Brain pericyte (primary cell): ENCODE data around the gene FCN1.

Experiments used
- DNase-seq: peaks from one replicate; pipeline ENCODE4 v3.0.0-alpha.2; 2012; ENCODE audit warnings: low read depth, low spot score

Gene FCN1

DNA sequence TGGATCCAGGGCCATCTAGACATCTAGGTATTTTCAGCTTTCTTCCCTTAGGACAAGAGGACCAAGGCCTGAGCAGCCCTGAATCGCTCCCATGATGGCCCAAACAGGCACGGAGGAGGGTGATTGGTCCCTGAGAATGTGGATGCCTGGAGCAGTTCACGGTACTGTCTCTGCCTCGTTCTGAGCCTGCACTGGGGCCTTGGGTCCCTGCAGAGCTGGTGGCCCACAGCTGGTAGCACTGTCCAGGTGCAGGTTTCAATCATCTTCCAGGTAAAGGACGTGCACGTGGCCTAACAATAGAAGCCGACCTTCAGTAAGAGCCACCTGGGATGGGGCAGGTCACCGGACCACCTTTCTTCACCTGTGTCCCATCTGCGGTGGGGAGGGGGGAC is 19.4 kb upstream of the FCN1 start:
- no peak for DNase-seq

DNA sequence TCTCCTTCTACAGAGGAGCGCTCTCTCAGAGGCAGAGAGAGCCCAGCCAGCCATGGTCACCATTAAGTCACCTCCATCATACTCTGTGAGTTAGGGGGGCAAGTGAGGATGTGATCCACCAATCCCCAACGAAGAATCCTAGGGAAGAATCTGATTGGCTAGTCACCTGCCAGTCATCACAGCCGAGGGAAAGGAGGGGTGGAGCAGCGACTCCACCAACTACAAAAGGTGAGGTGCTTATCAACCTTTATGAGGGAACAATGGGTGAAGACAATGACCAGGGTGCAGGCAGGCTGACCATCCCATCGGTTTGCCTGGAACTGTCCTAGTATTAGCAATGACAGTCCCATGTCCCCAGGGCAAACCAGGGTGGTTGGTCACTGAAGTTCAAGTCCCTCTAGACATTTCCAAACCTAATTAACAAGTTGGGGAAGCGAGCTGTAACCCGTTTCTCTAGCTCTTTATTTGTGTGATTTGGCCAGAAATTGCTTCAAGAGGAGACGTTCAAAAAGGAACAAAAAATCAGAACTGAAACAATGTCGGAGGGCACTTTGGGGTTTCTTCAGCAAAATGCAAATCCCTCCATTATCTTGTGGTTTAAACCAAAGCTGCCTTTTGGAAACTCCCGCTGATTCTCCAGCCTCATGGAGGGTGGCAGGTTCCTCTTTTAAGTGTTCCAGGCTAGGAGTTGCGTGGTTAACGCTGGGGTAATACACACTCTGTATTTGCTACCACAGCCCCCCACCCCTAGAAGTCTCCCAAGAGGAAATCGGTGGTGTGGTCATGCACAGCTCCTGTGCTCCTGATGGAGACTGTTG is 18.8 kb upstream of the FCN1 start:
- no peak for DNase-seq

- DNase-seq = no peak
Observed at GRCh38 chr9:134935701-134936345, 18.1 kb upstream of the FCN1 start.

GRCh38 chr9:134935056-134935640 is 17.4 kb upstream of the FCN1 start:
- no peak for DNase-seq

DNA sequence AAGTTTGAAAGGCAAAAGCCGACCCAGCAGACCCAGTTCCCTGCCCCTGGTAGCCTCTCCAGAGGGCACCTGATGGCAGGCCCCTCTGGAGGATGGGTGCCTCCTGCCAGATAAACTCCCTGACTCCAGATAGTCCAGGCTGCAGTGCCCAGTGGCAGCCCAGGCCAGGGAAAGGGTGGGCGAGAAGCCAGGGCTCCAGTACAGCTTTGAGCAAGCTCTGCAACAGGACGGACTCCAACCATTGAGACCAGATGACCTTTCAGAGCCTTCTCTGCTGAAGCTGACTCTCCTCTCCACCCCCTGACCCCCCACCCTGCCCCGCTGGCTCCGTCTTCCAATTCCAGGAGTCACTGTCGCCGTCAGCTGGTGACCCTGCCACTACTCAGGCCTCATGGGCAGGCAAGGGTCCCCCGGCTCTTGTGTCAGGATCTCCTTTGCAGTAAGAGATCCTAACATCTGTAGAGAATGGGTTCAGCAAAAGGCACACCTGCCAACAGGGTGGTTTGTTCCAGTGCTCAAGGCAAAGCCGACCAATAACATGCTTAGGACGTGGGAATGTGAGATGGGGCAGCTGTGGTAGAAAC is 15.5 kb upstream of the FCN1 start:
- DNase-seq = no peak

- no peak for DNase-seq
Observed at GRCh38 chr9:134932606-134933005, 14.9 kb upstream of the FCN1 start.

DNA sequence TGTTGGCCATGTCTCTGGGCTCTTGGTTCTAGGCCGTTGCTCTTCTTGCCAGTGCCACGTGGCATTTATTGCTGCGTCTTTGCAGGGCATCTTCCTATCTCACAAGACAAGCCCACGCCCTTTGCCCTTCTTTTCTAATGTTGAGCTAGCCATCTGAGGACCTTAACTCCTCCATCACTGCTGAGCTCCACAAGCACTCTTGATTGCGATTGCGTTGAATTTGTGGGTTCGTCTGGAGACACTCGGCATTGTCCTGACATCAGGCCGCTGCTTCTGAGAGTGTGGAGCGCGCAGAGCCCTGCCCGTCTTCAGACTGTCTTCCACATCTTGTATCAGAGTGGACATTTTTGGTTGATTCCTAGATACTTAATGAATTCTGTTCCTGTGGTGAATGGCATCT is 14.5 kb upstream of the FCN1 start:
- no peak for DNase-seq

GRCh38 chr9:134930398-134930797 is 12.7 kb upstream of the FCN1 start:
- no peak for DNase-seq

DNA sequence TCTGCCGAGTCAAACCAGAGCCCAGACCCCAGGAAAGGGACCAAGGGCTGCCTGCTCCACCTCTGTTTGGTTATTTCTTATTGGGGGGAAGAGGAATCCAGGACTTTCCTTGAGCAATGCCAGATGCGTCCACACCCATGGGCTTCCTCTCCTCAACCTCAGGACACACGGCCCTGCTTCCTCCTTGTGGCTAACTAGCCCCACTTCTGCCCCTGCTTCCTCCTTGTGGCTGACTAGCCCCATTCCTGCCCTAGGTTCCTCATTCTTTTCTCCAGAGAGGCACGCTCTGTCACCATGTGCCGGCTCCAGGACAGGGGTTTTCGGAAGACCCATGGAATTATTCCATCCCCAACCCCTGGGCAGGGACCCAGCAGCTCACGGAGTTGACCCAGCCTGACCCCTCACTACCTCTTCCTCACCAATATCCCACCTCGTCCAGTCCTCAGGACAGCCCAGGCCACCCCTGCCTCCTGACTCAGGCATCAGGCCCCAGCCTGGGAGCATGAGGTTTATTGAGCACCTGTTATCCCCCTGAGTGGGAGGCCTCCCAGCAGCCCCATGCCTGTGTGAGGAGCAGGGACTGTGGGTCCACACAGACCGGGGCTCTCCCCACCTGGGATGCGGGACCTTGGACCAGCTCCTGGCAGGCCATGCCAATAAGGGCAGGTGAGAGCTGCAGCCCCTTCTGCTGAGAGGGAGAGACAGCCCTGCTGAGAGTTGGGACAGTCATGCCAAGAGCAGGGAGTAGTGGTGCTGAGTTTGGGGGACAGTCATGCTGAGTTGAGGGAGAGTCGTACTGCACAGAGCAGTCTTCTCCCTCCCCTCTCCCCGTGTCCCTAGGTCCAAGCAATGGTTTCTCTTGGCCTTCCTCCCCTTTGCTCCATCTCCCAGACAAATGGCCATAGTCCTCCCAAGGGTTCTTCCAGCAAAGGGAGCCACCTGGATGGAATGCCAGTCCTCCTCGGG is 11.8 kb upstream of the FCN1 start:
- no peak for DNase-seq

DNA sequence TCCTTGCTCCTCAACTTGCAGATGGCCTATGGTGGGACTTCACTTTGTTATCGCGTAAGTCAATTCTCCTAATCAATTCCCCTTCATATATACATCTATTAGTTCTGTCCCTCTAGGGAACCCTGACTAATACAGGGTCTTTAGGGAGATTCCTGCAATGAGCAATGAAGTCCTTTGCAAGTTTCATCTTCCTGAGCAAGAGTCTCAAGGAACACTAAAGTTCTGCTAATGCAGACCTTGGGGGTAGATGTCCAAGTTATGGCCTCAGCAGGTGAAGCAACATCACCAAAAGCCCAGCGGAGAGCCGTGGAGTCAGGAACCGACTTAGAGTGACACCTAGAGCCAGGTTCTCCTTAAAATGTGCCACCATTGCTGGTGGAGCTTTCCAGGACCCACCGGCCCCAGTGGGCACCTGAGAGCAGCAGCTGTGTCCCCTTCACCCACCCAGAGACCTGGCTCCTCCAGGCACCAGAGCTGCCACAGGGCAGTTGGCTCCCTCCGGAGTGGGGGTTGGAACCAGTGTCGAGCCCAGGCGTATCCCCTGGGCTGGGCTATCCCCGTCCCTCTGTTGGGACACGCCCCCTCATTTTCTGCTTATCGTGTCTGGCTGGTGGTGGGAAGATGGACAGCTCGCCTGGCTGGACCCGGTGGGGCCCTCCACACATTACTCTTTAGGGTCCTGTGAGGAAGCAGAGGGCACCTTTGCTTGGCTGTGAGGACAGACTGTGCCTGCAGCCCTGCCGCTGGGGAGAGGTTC is 10.9 kb upstream of the FCN1 start:
- DNase-seq = no peak

DNA sequence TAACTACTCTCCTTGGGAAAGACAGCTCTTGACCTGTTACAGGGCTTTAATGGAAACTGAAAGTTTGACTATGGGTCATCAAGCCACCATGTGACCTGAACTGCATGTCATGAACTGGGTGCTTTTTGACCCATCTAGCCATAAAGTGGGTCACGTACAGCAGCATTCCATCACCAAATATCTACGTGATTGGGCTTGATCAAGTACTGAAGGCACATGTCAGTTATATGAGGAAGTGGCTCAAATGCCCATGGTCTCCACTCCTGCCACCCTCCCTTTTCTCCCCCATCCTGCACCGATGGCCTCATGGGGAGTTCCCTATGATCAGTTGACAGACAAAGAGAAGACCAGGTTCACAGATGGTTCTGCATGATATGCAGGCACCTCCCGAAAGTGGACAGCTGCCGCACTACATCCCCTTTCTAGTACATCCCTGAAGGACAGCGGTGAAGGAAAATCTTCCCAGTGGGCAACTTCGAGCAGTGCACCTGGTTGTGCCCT is 7.3 kb upstream of the FCN1 start:
- DNase-seq = no peak

DNA sequence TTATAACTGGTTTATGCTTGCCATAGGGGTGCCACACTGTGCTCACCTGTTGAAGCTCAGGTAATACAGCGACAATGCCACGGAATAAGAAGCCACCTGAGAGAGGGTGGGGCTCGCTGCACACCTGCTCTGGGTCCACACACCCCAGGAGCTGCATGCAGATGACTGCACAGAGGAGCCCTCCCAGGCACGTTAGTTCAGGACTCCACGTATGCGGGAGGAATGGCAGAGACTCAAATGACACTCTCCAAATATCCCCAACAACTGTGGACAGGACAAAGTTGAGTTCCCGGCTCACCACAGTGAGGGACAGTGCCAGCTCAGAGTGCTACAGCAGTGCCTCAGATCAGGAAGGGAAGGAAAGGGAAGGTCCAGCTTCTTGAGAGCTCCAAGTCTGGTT is 5.8 kb upstream of the FCN1 start:
- no peak for DNase-seq

- DNase-seq = no peak
Observed at GRCh38 chr9:134922932-134923240, 5.2 kb upstream of the FCN1 start.

GRCh38 chr9:134922066-134922931 is 4.6 kb upstream of the FCN1 start:
- no peak for DNase-seq

GRCh38 chr9:134919303-134919702 is 1.6 kb upstream of the FCN1 start:
- DNase-seq = no peak

- no peak for DNase-seq
Observed at GRCh38 chr9:134918646-134919045, 934 bp upstream of the FCN1 start.

DNA sequence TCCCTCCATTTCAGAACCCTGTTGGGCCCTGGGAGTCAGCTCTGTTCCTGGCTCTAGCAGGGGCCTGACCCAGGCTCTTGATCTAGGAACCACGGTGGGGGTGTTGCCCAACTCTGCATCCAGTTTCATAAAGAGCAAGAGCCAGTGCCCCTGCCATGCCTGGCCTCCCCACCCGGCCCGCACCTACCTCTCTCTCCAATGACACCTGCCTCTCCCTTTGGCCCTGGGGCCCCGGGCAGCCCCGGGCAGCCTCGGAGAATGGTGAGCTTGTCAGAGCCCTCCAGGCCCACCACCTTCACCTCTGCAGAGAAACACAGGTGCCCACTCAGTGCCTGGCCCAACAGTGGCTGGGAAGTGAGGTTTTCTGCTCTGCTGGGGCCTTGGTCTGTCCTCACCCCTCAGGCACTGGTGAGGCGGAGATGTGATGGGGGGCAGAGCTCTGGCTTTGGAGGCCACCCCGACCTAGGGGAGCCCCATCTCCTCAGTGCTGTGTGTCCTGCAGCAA is 1.5 kb downstream of the FCN1 start:
- DNase-seq = no peak

GRCh38 chr9:134915046-134915985 is 2.4 kb downstream of the FCN1 start:
- DNase-seq = no peak

GRCh38 chr9:134914501-134914834 is 3.2 kb downstream of the FCN1 start:
- DNase-seq = no peak
